GM23338 (cell line): Measurements from ENCODE around the gene CITED1.

Experiments
- CREB1 ChIP-seq: fragments of 250-450 bp; sonication (Bioruptor Pico); IDR thresholded peaks from 2 replicates; pipeline ENCODE4 v1.5.0; 2020; ENCODE audit warnings: low read depth, mild to moderate bottlenecking, moderate library complexity
- ETS1 ChIP-seq: IDR thresholded peaks from 2 replicates; pipeline ENCODE4 v1.6.1; 2016; ENCODE audit warnings: antibody characterized with exemption
- EZH2 ChIP-seq: fragments of 200-600 bp; sonication (generic); IDR thresholded peaks from one replicate; pipeline ENCODE4 v1.8.0; 2017; ENCODE audit warnings: antibody characterized with exemption, mild to moderate bottlenecking, low read depth; ENCODE audit not compliant: unreplicated experiment
- EZH2phosphoT487 ChIP-seq: fragments of 200-600 bp; sonication (generic); IDR thresholded peaks from one replicate; pipeline ENCODE4 v1.8.1; 2018; ENCODE audit warnings: antibody characterized with exemption; ENCODE audit not compliant: unreplicated experiment
- JUNB ChIP-seq: IDR thresholded peaks from one replicate; pipeline ENCODE4 v1.6.1; 2016; ENCODE audit warnings: antibody characterized with exemption; ENCODE audit not compliant: unreplicated experiment
- POLR2AphosphoS5 ChIP-seq: IDR thresholded peaks from 2 replicates; pipeline ENCODE4 v1.6.1; 2016; ENCODE audit warnings: antibody characterized with exemption, low read depth
- REST ChIP-seq: IDR thresholded peaks from one replicate; pipeline ENCODE4 v1.6.1; 2018; ENCODE audit warnings: antibody characterized with exemption; ENCODE audit not compliant: unreplicated experiment
- STAT1 ChIP-seq: IDR thresholded peaks from one replicate; pipeline ENCODE4 v1.6.1; 2016; ENCODE audit warnings: antibody characterized with exemption; ENCODE audit not compliant: unreplicated experiment
- TF ChIP-seq, protein P1 (sequence below), 2 experiments: fragments of 200-600 bp in 1 of 2; sonication (generic) in 1 of 2; conservative IDR thresholded peaks; 2 replicates each; pipeline versions ENCODE4 v1.5.1 to v1.6.1; 2016 to 2017; ENCODE audit warnings: antibody characterized with exemption in 2 of 2, low read depth in 2 of 2, mild to moderate bottlenecking in 2 of 2, moderate library complexity in 1 of 2

DNA sequence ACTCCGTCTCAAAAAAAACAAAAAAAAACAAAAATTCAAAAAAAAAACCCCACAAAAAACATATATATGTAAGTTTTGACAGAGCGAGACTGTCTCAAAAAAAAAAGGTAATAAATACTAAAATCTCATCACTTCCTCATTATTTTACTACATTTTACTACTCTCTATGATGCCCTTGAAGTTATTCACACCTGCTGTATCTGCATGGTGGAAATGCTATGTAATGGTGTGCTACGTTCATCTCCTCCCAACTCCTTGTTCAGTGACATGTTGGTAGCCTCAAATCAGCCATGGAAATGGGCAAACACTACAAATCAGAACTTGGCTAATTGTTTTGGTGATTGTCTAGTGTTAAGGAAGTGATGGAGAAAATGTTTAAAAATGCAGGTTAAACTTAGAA, 40.5 kb downstream of the CITED1 start:
- TF ChIP-seq POLR2AphosphoS5 (no peak), CREB1 (no peak), EZH2phosphoT487 (no peak), EZH2 (no peak), REST (no peak), STAT1 (no peak), JUNB (no peak), ETS1 (no peak)
- TF ChIP-seq, protein P1, sequence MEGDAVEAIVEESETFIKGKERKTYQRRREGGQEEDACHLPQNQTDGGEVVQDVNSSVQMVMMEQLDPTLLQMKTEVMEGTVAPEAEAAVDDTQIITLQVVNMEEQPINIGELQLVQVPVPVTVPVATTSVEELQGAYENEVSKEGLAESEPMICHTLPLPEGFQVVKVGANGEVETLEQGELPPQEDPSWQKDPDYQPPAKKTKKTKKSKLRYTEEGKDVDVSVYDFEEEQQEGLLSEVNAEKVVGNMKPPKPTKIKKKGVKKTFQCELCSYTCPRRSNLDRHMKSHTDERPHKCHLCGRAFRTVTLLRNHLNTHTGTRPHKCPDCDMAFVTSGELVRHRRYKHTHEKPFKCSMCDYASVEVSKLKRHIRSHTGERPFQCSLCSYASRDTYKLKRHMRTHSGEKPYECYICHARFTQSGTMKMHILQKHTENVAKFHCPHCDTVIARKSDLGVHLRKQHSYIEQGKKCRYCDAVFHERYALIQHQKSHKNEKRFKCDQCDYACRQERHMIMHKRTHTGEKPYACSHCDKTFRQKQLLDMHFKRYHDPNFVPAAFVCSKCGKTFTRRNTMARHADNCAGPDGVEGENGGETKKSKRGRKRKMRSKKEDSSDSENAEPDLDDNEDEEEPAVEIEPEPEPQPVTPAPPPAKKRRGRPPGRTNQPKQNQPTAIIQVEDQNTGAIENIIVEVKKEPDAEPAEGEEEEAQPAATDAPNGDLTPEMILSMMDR (conservative IDR thresholded peaks at IDR 0.05; ENCODE audit: low read depth in 2 of 2): no peak
